ENCODE results near the gene TJP1. TPM values are rescaled to one million over a fixed set of nuclear protein-coding genes. Genes with fewer than 3 reads are reported as not detected.

The TJP1 gene
- total RNA-seq, 1 experiment from 2014 or later = 159 TPM

- no peaks in the 10 kb centered on the region for H4K20me1 ChIP-seq (ENCODE audit: insufficient read depth)
- no peak for DNase-seq
- no peaks in the 10 kb centered on the region for H3K4me1 ChIP-seq (replicated peaks; ENCODE audit: insufficient read depth)
- H3K9me3 ChIP-seq (ENCODE audit: insufficient read depth, low read depth) = no peaks in the 10 kb centered on the region
- BruUV-seq (replicated peaks) = no TSS peak
- intact Hi-C loops (cut with micrococcal nuclease; ENCODE audit: unreplicated experiment) = no loop called here
- POLR2A ChIA-PET (ENCODE audit: unreplicated experiment) = no interaction called here
- H2AFZ ChIP-seq = no peak overlapping the region
- no peak overlapping the region for H3K4me3 ChIP-seq
- H3K9me2 ChIP-seq (ENCODE audit: insufficient read depth) = no peaks in the 10 kb centered on the region
- H3K27ac ChIP-seq = no peak overlapping the region
- H3K27me3 ChIP-seq (ENCODE audit: insufficient read depth, low read depth) = no peaks in the 10 kb centered on the region
- TF ChIP-seq CTCF (conservative IDR thresholded peaks at IDR 0.05) (no peak), EZH2 (IDR thresholded peaks at IDR 0.05; ENCODE audit: low read depth) (no peak)
- no peaks in the 10 kb centered on the region for H3K79me2 ChIP-seq (ENCODE audit: low read depth)
- no peaks in the 10 kb centered on the region for H3K36me3 ChIP-seq (ENCODE audit: low read depth)
- H3F3A ChIP-seq (ENCODE audit: insufficient read depth, low read depth) = no peaks in the 10 kb centered on the region
- H3K4me2 ChIP-seq = no peak overlapping the region
- CTCF ChIA-PET = no interaction called here
These were observed 140.3 kb downstream of the TJP1 start for GRCh38 chr15:29681946-29682345.

GRCh38 chr15:29681166-29681845 lies 141.0 kb downstream of the TJP1 start:
- no peak for DNase-seq
- H4K20me1 ChIP-seq (ENCODE audit: insufficient read depth) = no peaks in the 10 kb centered on the region
- POLR2A ChIA-PET (ENCODE audit: unreplicated experiment) = no interaction called here
- H3K79me2 ChIP-seq (ENCODE audit: low read depth) = no peaks in the 10 kb centered on the region
- no peak for TF ChIP-seq CTCF (conservative IDR thresholded peaks at IDR 0.05)
- no peak for TF ChIP-seq EZH2 (IDR thresholded peaks at IDR 0.05; ENCODE audit: low read depth)
- no TSS peak for BruUV-seq (replicated peaks)
- no peak overlapping the region for H3K27ac ChIP-seq
- no peaks in the 10 kb centered on the region for H3K4me1 ChIP-seq (replicated peaks; ENCODE audit: insufficient read depth)
- intact Hi-C loops (cut with micrococcal nuclease; ENCODE audit: unreplicated experiment) = no loop called here
- H3K36me3 ChIP-seq (ENCODE audit: low read depth) = no peaks in the 10 kb centered on the region
- H3K4me3 ChIP-seq = no peak overlapping the region
- no peak overlapping the region for H2AFZ ChIP-seq
- H3K9me3 ChIP-seq (ENCODE audit: insufficient read depth, low read depth) = no peaks in the 10 kb centered on the region
- no peak overlapping the region for H3K4me2 ChIP-seq
- H3K9me2 ChIP-seq (ENCODE audit: insufficient read depth) = no peaks in the 10 kb centered on the region
- H3K27me3 ChIP-seq (ENCODE audit: insufficient read depth, low read depth) = no peaks in the 10 kb centered on the region
- no peaks in the 10 kb centered on the region for H3F3A ChIP-seq (ENCODE audit: insufficient read depth, low read depth)
- CTCF ChIA-PET = no interaction called here

GRCh38 chr15:29680465-29681165 lies 141.7 kb downstream of the TJP1 start:
- BruUV-seq (replicated peaks) = no TSS peak

More at GRCh38 chr15:29680465-29681165, 141.7 kb downstream of the TJP1 start:
- H3K9me3 ChIP-seq (ENCODE audit: insufficient read depth, low read depth) = no peaks in the 10 kb centered on the region
- H2AFZ ChIP-seq = no peak overlapping the region
- no peaks in the 10 kb centered on the region for H3K79me2 ChIP-seq (ENCODE audit: low read depth)
- H3K36me3 ChIP-seq (ENCODE audit: low read depth) = no peaks in the 10 kb centered on the region
- H3K9me2 ChIP-seq (ENCODE audit: insufficient read depth) = no peaks in the 10 kb centered on the region
- POLR2A ChIA-PET (ENCODE audit: unreplicated experiment) = no interaction called here
- CTCF ChIA-PET = no interaction called here
- no peak overlapping the region for H3K4me3 ChIP-seq
- no peaks in the 10 kb centered on the region for H3K27me3 ChIP-seq (ENCODE audit: insufficient read depth, low read depth)
- H3K27ac ChIP-seq = no peak overlapping the region
- H3K4me2 ChIP-seq = no peak overlapping the region
- H3K4me1 ChIP-seq (replicated peaks; ENCODE audit: insufficient read depth) = no peaks in the 10 kb centered on the region
- intact Hi-C loops (cut with micrococcal nuclease; ENCODE audit: unreplicated experiment) = no loop called here
- no peaks in the 10 kb centered on the region for H4K20me1 ChIP-seq (ENCODE audit: insufficient read depth)
- no peaks in the 10 kb centered on the region for H3F3A ChIP-seq (ENCODE audit: insufficient read depth, low read depth)
- TF ChIP-seq CTCF (conservative IDR thresholded peaks at IDR 0.05) = no peak
- TF ChIP-seq EZH2 (IDR thresholded peaks at IDR 0.05; ENCODE audit: low read depth) = no peak
- DNase-seq = no peak

Measured in PC-9 (cell line).